Tibial artery (tissue), 4 donors: ENCODE measurements around the gene CRB3.

Source experiments
- DNase-seq, 2 donors: peaks; one replicate each; pipeline ENCODE4 v3.0.0-alpha.2; 2019
- H3K27ac ChIP-seq, 2 donors: fragments of 200-600 bp; sonication (generic) in 1 of 2; 1 replicate in 1 of 2; 2 replicates in 1 of 2; pipeline ENCODE4 v1.5.1; 2018 to 2019; ENCODE audit warnings: mild to moderate bottlenecking in 1 of 2
- H3K27me3 ChIP-seq, 2 donors: fragments of 200-600 bp; sonication (generic) in 1 of 2; one replicate each; pipeline versions ENCODE4 v1.5.1 to v1.6.0; 2016 to 2019
- H3K36me3 ChIP-seq, 3 donors: fragments of 200-600 bp; sonication (generic) in 2 of 3; one replicate each; pipeline ENCODE4 v1.5.1; 2016 to 2019; ENCODE audit warnings: mild to moderate bottlenecking in 2 of 3
- H3K4me1 ChIP-seq, 4 donors: fragments of 200-600 bp; sonication (generic) in 2 of 4; 1 replicate in 3 of 4; 2 replicates in 1 of 4; pipeline ENCODE4 v1.5.1; 2016 to 2019
- H3K4me3 ChIP-seq, 2 donors: fragments of 200-600 bp; sonication (generic) in 1 of 2; 1 replicate in 1 of 2; 2 replicates in 1 of 2; pipeline ENCODE4 v1.5.1; 2018 to 2019; ENCODE audit warnings: mild to moderate bottlenecking in 2 of 2
- H3K9me3 ChIP-seq, 3 donors: fragments of 200-600 bp; sonication (generic) in 1 of 3; one replicate each; pipeline ENCODE4 v1.5.1; 2016 to 2019
- CTCF ChIP-seq, 2 experiments: fragments of 200-600 bp in 1 of 2; fragments of 450-650 bp in 1 of 2; IDR thresholded peaks; one replicate each; pipeline ENCODE4 v1.5.1; 2017 to 2019; ENCODE audit warnings: antibody characterized with exemption in 2 of 2, mild to moderate bottlenecking in 1 of 2, moderate library complexity in 1 of 2
- intact Hi-C: fragments of 100-400 bp; cut with DNase I; formaldehyde crosslinking; loops from one replicate; pipeline ENCODE4 v1.15.0; 2023; ENCODE audit warnings: low total_unique reads

The CRB3 gene

DNA sequence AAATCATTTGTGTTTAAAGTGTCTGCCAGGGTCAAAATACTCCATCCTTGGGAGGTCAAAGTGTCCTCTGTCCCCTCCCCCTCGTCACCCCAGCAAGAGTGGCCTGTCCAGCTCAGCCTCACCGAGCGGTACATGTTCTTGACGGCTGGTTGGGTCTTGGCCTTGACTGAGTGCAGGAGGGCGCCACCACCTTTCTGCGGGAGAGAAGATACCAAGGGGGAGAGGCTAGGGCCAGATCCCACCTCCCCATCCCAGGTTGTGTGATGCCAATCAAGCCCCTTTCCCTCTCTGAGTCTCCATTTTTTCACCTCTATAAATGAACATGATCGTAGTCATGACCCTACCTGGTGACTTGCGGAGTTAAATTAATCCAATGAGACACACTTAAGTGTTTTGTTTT is 6.1 kb downstream of the CRB3 start:
- Histone ChIP-seq H3K4me3 (no peak overlapping the region), H3K36me3 (peaks cover 0 to 7% (median 0%) of the 10 kb centered on the region in 3 donors), H3K4me1 (no peaks in the 10 kb centered on the region), H3K9me3 (no peaks in the 10 kb centered on the region), H3K27ac (no peak overlapping the region), H3K27me3 (peaks cover 0 to 23% of the 10 kb centered on the region in 2 donors)
- DNase-seq: no peak
- no peak for TF ChIP-seq CTCF (IDR thresholded peaks at IDR 0.05)
- intact Hi-C loops: no loop called here

DNA sequence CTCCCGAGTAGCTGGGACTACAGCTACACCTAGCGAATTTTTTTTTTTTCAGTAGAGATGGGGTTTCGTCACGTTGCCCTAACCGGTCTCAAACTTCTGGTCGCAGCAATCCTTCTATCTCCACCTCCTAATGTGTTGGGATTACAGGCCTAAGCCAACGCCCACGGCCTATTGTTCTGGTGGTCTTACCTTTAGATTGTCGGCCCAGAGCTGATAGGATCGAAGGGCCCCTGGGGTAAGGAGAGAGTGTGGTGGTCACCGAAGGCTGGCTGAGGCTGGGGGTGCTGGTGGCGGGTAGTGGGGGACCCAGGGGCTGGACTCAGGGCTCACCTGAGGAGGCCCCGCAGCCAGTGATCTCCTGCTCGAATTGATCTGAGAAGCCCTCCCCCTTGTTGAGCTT is 7.0 kb downstream of the CRB3 start:
- intact Hi-C loops: no loop called here
- no peak overlapping the region for H3K27ac ChIP-seq

GRCh38 chr19:6472713-6473112 is 8.6 kb downstream of the CRB3 start:
- H3K4me1 ChIP-seq: peaks cover 0 to 17% (median 10%) of the 10 kb centered on the region in 4 donors
- H3K27ac ChIP-seq: no peak overlapping the region
- DNase-seq: no peak
- no peak for TF ChIP-seq CTCF (IDR thresholded peaks at IDR 0.05)
- intact Hi-C loops: no loop called here
- H3K36me3 ChIP-seq: no peaks in the 10 kb centered on the region
- H3K4me3 ChIP-seq: no peak overlapping the region
- H3K9me3 ChIP-seq: no peaks in the 10 kb centered on the region
- H3K27me3 ChIP-seq: peaks cover 0 to 46% of the 10 kb centered on the region in 2 donors

More for the DNA sequence above, 7.0 kb downstream of the CRB3 start:
- DNase-seq: no peak
- Histone ChIP-seq H3K4me1 (peaks cover 0 to 8% (median 6%) of the 10 kb centered on the region in 4 donors), H3K4me3 (no peak overlapping the region), H3K36me3 (peaks cover 0 to 7% (median 0%) of the 10 kb centered on the region in 3 donors), H3K27me3 (peaks cover 0 to 30% of the 10 kb centered on the region in 2 donors), H3K9me3 (no peaks in the 10 kb centered on the region)
- TF ChIP-seq CTCF (IDR thresholded peaks at IDR 0.05): no peak

DNA sequence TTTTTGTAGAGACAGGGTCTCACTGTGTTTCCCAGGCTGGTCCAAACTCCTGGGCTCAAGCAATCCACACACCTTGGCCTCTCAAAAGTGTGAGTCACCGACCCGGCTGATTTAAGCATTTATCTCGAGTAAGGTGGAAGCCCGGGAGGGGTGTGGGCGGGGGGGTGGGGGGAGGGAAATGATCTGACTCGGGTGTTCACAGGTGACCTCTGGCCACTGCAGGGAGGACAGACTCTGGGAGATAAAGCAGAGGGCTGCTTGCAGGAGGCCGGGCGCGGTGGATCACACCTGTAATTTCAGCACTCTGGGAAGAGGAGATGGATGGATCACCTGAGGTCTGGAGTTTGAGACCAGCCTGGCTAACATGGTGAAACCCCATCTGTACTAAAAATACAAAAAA is 9.6 kb downstream of the CRB3 start:
- no peak for TF ChIP-seq CTCF (IDR thresholded peaks at IDR 0.05)
- Histone ChIP-seq H3K27ac (no peak overlapping the region), H3K9me3 (no peaks in the 10 kb centered on the region), H3K27me3 (peaks cover 0 to 53% of the 10 kb centered on the region in 2 donors), H3K36me3 (no peaks in the 10 kb centered on the region), H3K4me1 (peaks cover 0 to 17% (median 10%) of the 10 kb centered on the region in 4 donors), H3K4me3 (no peak overlapping the region)
- intact Hi-C loops: no loop called here
- DNase-seq: no peak

- DNase-seq: no peak
- no peaks in the 10 kb centered on the region for H3K36me3 ChIP-seq
- TF ChIP-seq CTCF (IDR thresholded peaks at IDR 0.05): no peak
- peaks cover 0 to 70% of the 10 kb centered on the region in 2 donors for H3K27me3 ChIP-seq
- H3K4me1 ChIP-seq: peaks cover 0 to 17% (median 10%) of the 10 kb centered on the region in 4 donors
- no peak overlapping the region for H3K4me3 ChIP-seq
- intact Hi-C loops: no loop called here
- H3K9me3 ChIP-seq: no peaks in the 10 kb centered on the region
- H3K27ac ChIP-seq: no peak overlapping the region
Measured at GRCh38 chr19:6475321-6476108, 11.4 kb downstream of the CRB3 start.
